HepG2 (cell line): Measurements from ENCODE around the gene ZNF865. TPM values are rescaled to one million over a fixed set of nuclear protein-coding genes. Genes with fewer than 3 reads are reported as not detected.

Experiments
- GATAD2A ChIP-seq: IDR thresholded peaks from 2 replicates; pipeline ENCODE4 v1.6.1; 2016
- KAT7 ChIP-seq: IDR thresholded peaks from 2 replicates; pipeline ENCODE4 v1.6.1; 2018; ENCODE audit warnings: borderline replicate concordance, missing compliant biosample characterization
- KAT8 ChIP-seq: IDR thresholded peaks from 2 replicates; pipeline ENCODE4 v1.6.1; 2016; ENCODE audit warnings: missing genetic modification reagents, missing compliant biosample characterization
- MAFF ChIP-seq: IDR thresholded peaks from 2 replicates; pipeline ENCODE4 v1.6.1; 2011; ENCODE audit warnings: low read depth, low read length, improper control_type of control experiment
- MYC ChIP-seq: sonication (generic); formaldehyde crosslinking; IDR thresholded peaks from 2 replicates; pipeline ENCODE4 v1.9.0; 2021; ENCODE audit warnings: missing genetic modification reagents, borderline replicate concordance
- PAF1 ChIP-seq: IDR thresholded peaks from 2 replicates; pipeline ENCODE4 v1.6.1; 2016; ENCODE audit warnings: missing genetic modification reagents, missing compliant biosample characterization
- PATZ1 ChIP-seq: sonication (generic); formaldehyde crosslinking; IDR thresholded peaks from 2 replicates; pipeline ENCODE4 v1.4.0; 2020; ENCODE audit warnings: missing genetic modification reagents
- RNF2 ChIP-seq: fragments of 450-650 bp; conservative IDR thresholded peaks from 2 replicates; pipeline ENCODE4 v1.6.1; 2016; ENCODE audit warnings: low read depth
- ZBTB7A ChIP-seq: sonication (generic); formaldehyde crosslinking; IDR thresholded peaks from 2 replicates; pipeline ENCODE4 v1.8.0; 2022; ENCODE audit warnings: mild to moderate bottlenecking, missing genetic modification reagents
- ZNF180 ChIP-seq: sonication (generic); formaldehyde crosslinking; IDR thresholded peaks from 2 replicates; pipeline ENCODE4 v1.4.0; 2020; ENCODE audit warnings: low read depth, missing genetic modification reagents, borderline replicate concordance
- ZNF253 ChIP-seq: sonication (generic); formaldehyde crosslinking; IDR thresholded peaks from 2 replicates; pipeline ENCODE4 v1.8.0; 2022; ENCODE audit warnings: mild to moderate bottlenecking, missing genetic modification reagents, borderline replicate concordance
- ZNF740 ChIP-seq: sonication (generic); formaldehyde crosslinking; IDR thresholded peaks from 2 replicates; pipeline ENCODE4 v1.4.0; 2020; ENCODE audit warnings: missing genetic modification reagents
- ZNF782 ChIP-seq: sonication (generic); formaldehyde crosslinking; IDR thresholded peaks from 2 replicates; pipeline ENCODE4 v1.4.0; 2020; ENCODE audit warnings: missing genetic modification reagents, mild to moderate bottlenecking, borderline replicate concordance
- ZNF790 ChIP-seq: sonication (generic); formaldehyde crosslinking; IDR thresholded peaks from 2 replicates; pipeline ENCODE4 v1.8.0; 2022; ENCODE audit warnings: missing genetic modification reagents, mild to moderate bottlenecking, borderline replicate concordance
- ZSCAN31 ChIP-seq: sonication (generic); formaldehyde crosslinking; IDR thresholded peaks from 2 replicates; pipeline ENCODE4 v1.5.0; 2020; ENCODE audit warnings: low read depth, mild to moderate bottlenecking, missing genetic modification reagents
- polyA plus RNA-seq, 8 experiments: library from polyadenylated mRNA; depleted of rRNA in 3 of 8; stranded (reverse) in 7 of 8; unstranded in 1 of 8; fragments of >200 nt; fragmentation: Illumina TruSeq in 4 of 8; extraction: Trizol in 4 of 8; gene quantifications; 2 replicates each; pipeline versions ENCODE4 v1.2.1 to v1.2.3, GENCODE V29; 2011 to 2016; ENCODE audit warnings: low read depth in 4 of 8, missing spikeins in 1 of 8, mixed read lengths in 1 of 8; ENCODE audit not compliant: insufficient read depth in 1 of 8
- total RNA-seq, 5 experiments: library from RNA; depleted of rRNA; stranded (reverse); fragments of >200 nt; fragmentation: Illumina TruSeq; extraction: Trizol; gene quantifications; 2 replicates each; pipeline ENCODE4 v1.2.3, GENCODE V29; 2016; ENCODE audit warnings: low read depth in 1 of 5
- TF ChIP-seq, protein P1 (sequence below): IDR thresholded peaks from 2 replicates; pipeline ENCODE4 v1.6.1; 2016; ENCODE audit warnings: low read depth, missing genetic modification reagents, missing compliant biosample characterization
- TF ChIP-seq, protein P2 (sequence below): sonication (generic); formaldehyde crosslinking; IDR thresholded peaks from 2 replicates; pipeline ENCODE4 v1.5.0; 2020; ENCODE audit warnings: mild to moderate bottlenecking, missing genetic modification reagents
- TF ChIP-seq, protein P3 (sequence below): sonication (generic); formaldehyde crosslinking; IDR thresholded peaks from 2 replicates; pipeline ENCODE4 v1.8.0; 2022; ENCODE audit warnings: missing genetic modification reagents, low read depth, mild to moderate bottlenecking, borderline replicate concordance
- TF ChIP-seq, protein P4 (sequence below): sonication (generic); formaldehyde crosslinking; IDR thresholded peaks from 2 replicates; pipeline ENCODE4 v1.4.0; 2020; ENCODE audit warnings: missing genetic modification reagents

The ZNF865 gene
- total and polyA plus RNA-seq, 2 of the 13 experiments (the other 11 are each of a cell fraction or from before 2014, with no cell fraction given): 0.93 to 1.0 TPM

- TF ChIP-seq, protein P1, sequence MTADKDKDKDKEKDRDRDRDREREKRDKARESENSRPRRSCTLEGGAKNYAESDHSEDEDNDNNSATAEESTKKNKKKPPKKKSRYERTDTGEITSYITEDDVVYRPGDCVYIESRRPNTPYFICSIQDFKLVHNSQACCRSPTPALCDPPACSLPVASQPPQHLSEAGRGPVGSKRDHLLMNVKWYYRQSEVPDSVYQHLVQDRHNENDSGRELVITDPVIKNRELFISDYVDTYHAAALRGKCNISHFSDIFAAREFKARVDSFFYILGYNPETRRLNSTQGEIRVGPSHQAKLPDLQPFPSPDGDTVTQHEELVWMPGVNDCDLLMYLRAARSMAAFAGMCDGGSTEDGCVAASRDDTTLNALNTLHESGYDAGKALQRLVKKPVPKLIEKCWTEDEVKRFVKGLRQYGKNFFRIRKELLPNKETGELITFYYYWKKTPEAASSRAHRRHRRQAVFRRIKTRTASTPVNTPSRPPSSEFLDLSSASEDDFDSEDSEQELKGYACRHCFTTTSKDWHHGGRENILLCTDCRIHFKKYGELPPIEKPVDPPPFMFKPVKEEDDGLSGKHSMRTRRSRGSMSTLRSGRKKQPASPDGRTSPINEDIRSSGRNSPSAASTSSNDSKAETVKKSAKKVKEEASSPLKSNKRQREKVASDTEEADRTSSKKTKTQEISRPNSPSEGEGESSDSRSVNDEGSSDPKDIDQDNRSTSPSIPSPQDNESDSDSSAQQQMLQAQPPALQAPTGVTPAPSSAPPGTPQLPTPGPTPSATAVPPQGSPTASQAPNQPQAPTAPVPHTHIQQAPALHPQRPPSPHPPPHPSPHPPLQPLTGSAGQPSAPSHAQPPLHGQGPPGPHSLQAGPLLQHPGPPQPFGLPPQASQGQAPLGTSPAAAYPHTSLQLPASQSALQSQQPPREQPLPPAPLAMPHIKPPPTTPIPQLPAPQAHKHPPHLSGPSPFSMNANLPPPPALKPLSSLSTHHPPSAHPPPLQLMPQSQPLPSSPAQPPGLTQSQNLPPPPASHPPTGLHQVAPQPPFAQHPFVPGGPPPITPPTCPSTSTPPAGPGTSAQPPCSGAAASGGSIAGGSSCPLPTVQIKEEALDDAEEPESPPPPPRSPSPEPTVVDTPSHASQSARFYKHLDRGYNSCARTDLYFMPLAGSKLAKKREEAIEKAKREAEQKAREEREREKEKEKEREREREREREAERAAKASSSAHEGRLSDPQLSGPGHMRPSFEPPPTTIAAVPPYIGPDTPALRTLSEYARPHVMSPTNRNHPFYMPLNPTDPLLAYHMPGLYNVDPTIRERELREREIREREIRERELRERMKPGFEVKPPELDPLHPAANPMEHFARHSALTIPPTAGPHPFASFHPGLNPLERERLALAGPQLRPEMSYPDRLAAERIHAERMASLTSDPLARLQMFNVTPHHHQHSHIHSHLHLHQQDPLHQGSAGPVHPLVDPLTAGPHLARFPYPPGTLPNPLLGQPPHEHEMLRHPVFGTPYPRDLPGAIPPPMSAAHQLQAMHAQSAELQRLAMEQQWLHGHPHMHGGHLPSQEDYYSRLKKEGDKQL (CRISPR knock-in tag): no peak
- TF ChIP-seq PATZ1 (CRISPR knock-in tag) (peak; percentile 60), MAFF (no peak), ZNF740 (CRISPR knock-in tag) (no peak), ZNF180 (CRISPR knock-in tag) (no peak), KAT7 (CRISPR knock-in tag) (no peak), ZBTB7A (no peak), ZNF790 (no peak), MYC (no peak), PAF1 (CRISPR knock-in tag) (no peak), KAT8 (CRISPR knock-in tag) (peak; percentile 53), ZNF253 (CRISPR knock-in tag) (no peak), GATAD2A (no peak), RNF2 (no peak), ZSCAN31 (CRISPR knock-in tag) (no peak), ZNF782 (no peak)
- TF ChIP-seq, protein P2, sequence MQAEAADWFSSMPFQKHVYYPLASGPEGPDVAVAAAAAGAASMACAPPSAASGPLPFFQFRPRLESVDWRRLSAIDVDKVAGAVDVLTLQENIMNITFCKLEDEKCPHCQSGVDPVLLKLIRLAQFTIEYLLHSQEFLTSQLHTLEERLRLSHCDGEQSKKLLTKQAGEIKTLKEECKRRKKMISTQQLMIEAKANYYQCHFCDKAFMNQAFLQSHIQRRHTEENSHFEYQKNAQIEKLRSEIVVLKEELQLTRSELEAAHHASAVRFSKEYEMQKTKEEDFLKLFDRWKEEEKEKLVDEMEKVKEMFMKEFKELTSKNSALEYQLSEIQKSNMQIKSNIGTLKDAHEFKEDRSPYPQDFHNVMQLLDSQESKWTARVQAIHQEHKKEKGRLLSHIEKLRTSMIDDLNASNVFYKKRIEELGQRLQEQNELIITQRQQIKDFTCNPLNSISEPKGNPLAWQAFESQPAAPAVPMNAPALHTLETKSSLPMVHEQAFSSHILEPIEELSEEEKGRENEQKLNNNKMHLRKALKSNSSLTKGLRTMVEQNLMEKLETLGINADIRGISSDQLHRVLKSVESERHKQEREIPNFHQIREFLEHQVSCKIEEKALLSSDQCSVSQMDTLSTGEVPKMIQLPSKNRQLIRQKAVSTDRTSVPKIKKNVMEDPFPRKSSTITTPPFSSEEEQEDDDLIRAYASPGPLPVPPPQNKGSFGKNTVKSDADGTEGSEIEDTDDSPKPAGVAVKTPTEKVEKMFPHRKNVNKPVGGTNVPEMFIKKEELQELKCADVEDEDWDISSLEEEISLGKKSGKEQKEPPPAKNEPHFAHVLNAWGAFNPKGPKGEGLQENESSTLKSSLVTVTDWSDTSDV (CRISPR knock-in tag): no peak
- TF ChIP-seq, protein P3, sequence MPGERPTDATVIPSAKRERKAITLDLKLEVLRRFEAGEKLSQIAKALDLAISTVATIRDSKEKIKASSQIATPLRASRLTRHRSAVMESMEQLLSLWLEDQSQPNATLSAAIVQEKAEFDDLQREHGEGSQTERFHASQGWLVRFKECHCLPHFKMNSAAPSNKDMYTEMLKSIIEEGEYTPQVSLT: no peak
- TF ChIP-seq, protein P4, sequence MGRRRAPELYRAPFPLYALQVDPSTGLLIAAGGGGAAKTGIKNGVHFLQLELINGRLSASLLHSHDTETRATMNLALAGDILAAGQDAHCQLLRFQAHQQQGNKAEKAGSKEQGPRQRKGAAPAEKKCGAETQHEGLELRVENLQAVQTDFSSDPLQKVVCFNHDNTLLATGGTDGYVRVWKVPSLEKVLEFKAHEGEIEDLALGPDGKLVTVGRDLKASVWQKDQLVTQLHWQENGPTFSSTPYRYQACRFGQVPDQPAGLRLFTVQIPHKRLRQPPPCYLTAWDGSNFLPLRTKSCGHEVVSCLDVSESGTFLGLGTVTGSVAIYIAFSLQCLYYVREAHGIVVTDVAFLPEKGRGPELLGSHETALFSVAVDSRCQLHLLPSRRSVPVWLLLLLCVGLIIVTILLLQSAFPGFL (CRISPR knock-in tag): no peak
Observed at GRCh38 chr19:55638864-55639359, 33.5 kb downstream of the ZNF865 start (continued).
